Body of pancreas (tissue), 4 donors: ENCODE results near the gene NEIL3. TPM values are rescaled to one million over a fixed set of nuclear protein-coding genes. Genes with fewer than 3 reads are reported as not detected.

ENCODE experiments used
- ATAC-seq: fragments of 150-250 bp; one replicate; pipeline ENCODE4 v1.9.1; 2016
- DNase-seq, 4 donors: peaks; one replicate each; pipeline ENCODE4 v3.0.0-alpha.2; 2019
- H3K27ac ChIP-seq, 4 donors: fragments of 200-600 bp; sonication (generic); 1 replicate in 3 of 4; 2 replicates in 1 of 4; pipeline versions ENCODE4 v1.5.1 to v1.6.1; 2016 to 2019; ENCODE audit warnings: mild to moderate bottlenecking in 1 of 4, mixed read lengths in 1 of 4, moderate library complexity in 1 of 4
- H3K27me3 ChIP-seq, 2 donors: fragments of 200-600 bp; sonication (generic); one replicate each; pipeline ENCODE4 v1.6.0; 2016; ENCODE audit warnings: mild to moderate bottlenecking in 1 of 2
- H3K36me3 ChIP-seq, 2 donors: fragments of 200-600 bp; sonication (generic); replicated peaks in 1 of 2; 2 replicates each; pipeline ENCODE4 v1.5.1; 2016; ENCODE audit warnings: low read depth in 2 of 2; ENCODE audit not compliant: insufficient read depth in 1 of 2
- H3K4me1 ChIP-seq: fragments of 200-600 bp; sonication (generic); one replicate; pipeline ENCODE4 v1.6.0; 2016
- H3K4me3 ChIP-seq, 2 donors: fragments of 200-600 bp; sonication (generic); 1 replicate in 1 of 2; 2 replicates in 1 of 2; pipeline ENCODE4 v1.5.1; 2016 to 2019
- H3K9me3 ChIP-seq, 3 donors: fragments of 200-600 bp; sonication (generic); 1 replicate in 2 of 3; 2 replicates in 1 of 3; pipeline ENCODE4 v1.5.1; 2016
- CTCF ChIP-seq, 7 experiments: fragments of 450-650 bp in 4 of 7; fragments of 200-600 bp in 3 of 7; sonication (generic) in 3 of 7; IDR thresholded peaks; one replicate each; pipeline ENCODE4 v1.5.1; 2016 to 2019; ENCODE audit warnings: antibody characterized with exemption in 7 of 7
- POLR2A ChIP-seq, 3 donors: fragments of 450-650 bp; IDR thresholded peaks; one replicate each; pipeline ENCODE4 v1.6.1; 2016; ENCODE audit warnings: antibody characterized with exemption in 3 of 3, mild to moderate bottlenecking in 2 of 3
- WGBS, 2 donors: methylation state at CpG; one replicate each; pipeline ENCODE4 v1.1.5; 2017; 5-methylcytosine and 5-hydroxymethylcytosine counted together
- intact Hi-C: fragments of 100-400 bp; cut with DNase I; formaldehyde crosslinking; loops from one replicate; pipeline ENCODE4 v1.15.1; 2023
- total RNA-seq, 2 donors: library from RNA; depleted of rRNA; stranded (reverse); fragments of >200 nt; gene quantifications; one replicate each; pipeline ENCODE4 v1.1.0, GENCODE V29; 2016

NEIL3 gene
- total RNA-seq, 2 donors from 2014 or later, result not detected

DNA sequence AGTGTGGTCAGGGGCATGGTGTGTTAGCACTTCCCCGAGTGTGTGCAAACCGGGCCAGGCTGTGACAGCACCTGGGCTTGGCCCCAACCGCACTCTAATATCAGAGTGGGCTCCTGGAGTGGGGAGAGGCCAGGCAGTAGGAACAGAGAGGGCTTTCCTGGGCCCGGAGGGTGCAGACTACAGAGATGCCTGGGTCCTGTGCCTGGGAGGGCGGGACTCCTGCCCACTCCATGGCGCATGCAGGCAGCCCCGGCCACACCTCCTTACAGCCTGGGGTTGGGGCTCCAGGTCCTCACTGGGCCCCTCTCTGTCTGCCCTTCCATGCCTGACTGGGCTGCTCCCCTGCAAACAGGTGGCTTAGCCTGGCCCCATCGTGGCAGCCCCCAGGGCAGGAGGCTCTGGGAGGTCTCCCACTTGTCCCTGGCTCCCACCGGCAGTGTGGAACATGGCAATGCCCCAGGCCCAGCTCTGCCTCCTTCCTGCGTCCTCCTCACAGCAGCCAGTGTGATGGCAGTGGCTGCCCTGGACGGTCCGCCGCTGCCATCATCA lies 72.2 kb downstream of the NEIL3 start:
- WGBS, 2 donors, result 92% methylated on average over 8 to 13 of the region's 13 CpGs
- TF ChIP-seq POLR2A (IDR thresholded peaks at IDR 0.05), result no peak
- no peak for TF ChIP-seq CTCF (IDR thresholded peaks at IDR 0.05)
- no peak for DNase-seq
- no peak overlapping the region for H3K27ac ChIP-seq
- intact Hi-C loops, result no loop called here
- ATAC-seq, result no peak
- no peaks in the 10 kb centered on the region for H3K36me3 ChIP-seq
- H3K9me3 ChIP-seq, result no peaks in the 10 kb centered on the region
- H3K4me1 ChIP-seq, result no peaks in the 10 kb centered on the region
- no peaks in the 10 kb centered on the region for H3K27me3 ChIP-seq
- no peak overlapping the region for H3K4me3 ChIP-seq

GRCh38 chr4:177384856-177385397 lies 75.3 kb downstream of the NEIL3 start:
- no peak for ATAC-seq
- WGBS, 2 donors, result 58 to 63% methylated on average over 4 of the region's 4 CpGs
- no peak overlapping the region for H3K4me3 ChIP-seq

DNA sequence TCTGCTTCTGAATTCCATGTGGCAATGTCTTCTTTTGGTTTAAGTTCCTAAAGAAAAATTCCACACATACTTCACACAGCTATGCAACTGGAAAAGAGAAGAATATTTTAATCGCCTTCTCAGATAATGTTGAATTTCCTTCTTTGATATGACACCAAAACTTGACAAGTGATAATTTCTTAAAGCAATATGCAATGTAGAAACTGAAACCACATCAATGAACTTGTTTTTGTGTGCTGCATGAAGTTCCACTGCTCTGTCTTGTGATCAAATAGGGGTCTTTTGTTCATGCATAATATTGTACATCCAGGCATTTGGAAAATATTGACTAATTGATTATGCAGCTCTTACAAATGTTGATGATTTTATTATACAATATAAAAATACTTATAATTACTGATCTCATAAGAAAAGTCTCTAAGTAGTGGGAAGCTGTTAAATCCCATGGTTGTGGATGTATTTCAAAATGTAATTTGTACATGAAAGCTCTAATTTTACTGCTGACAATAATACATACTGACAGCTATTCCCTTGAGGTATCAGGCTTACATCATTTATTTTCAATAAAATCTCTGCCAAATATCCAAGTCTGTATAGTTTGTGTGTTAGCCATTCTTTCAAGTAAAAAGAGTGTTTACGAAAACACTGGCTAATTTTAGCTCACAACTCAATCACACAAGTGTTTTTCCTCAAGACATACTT lies 76.1 kb downstream of the NEIL3 start:
- intact Hi-C loops, result no loop called here
- 30 to 32% methylated on average over 2 of the region's 2 CpGs for WGBS, 2 donors
- no peak for TF ChIP-seq POLR2A (IDR thresholded peaks at IDR 0.05)
- no peak for TF ChIP-seq CTCF (IDR thresholded peaks at IDR 0.05)
- Histone ChIP-seq H3K27me3 (no peaks in the 10 kb centered on the region), H3K27ac (no peak overlapping the region), H3K4me3 (no peak overlapping the region), H3K4me1 (no peaks in the 10 kb centered on the region), H3K9me3 (no peaks in the 10 kb centered on the region), H3K36me3 (no peaks in the 10 kb centered on the region)
- ATAC-seq, result no peak
- no peak for DNase-seq

More at GRCh38 chr4:177384856-177385397, 75.3 kb downstream of the NEIL3 start:
- H3K4me1 ChIP-seq, result no peaks in the 10 kb centered on the region
- intact Hi-C loops, result no loop called here
- DNase-seq, result no peak
- H3K9me3 ChIP-seq, result no peaks in the 10 kb centered on the region
- no peak for TF ChIP-seq CTCF (IDR thresholded peaks at IDR 0.05)
- no peaks in the 10 kb centered on the region for H3K36me3 ChIP-seq
- no peak overlapping the region for H3K27ac ChIP-seq
- no peaks in the 10 kb centered on the region for H3K27me3 ChIP-seq

GRCh38 chr4:177386278-177386815 lies 76.7 kb downstream of the NEIL3 start:
- no peak for DNase-seq
- Histone ChIP-seq H3K27me3 (no peaks in the 10 kb centered on the region), H3K27ac (no peak overlapping the region), H3K36me3 (no peaks in the 10 kb centered on the region), H3K4me3 (no peak overlapping the region), H3K9me3 (no peaks in the 10 kb centered on the region), H3K4me1 (no peaks in the 10 kb centered on the region)
- ATAC-seq, result no peak
- no peak for TF ChIP-seq POLR2A (IDR thresholded peaks at IDR 0.05)
- TF ChIP-seq CTCF (IDR thresholded peaks at IDR 0.05), result no peak
- WGBS, 2 donors, result 55 to 66% methylated on average over 5 of the region's 5 CpGs
- intact Hi-C loops, result no loop called here
